ENCODE measurements around the gene S1PR2. TPM values are rescaled to one million over a fixed set of nuclear protein-coding genes. Genes with fewer than 3 reads are reported as not detected.
"Not testable (repeated sequence)": the region's sequence is repeated elsewhere in the genome, so short reads cannot be mapped to it uniquely, and the experiment has no call there.

The S1PR2 gene
- total and polyA plus RNA-seq, 5 donors from 2014 or later: 2.9 to 20.9 (median 3.5) TPM

DNA sequence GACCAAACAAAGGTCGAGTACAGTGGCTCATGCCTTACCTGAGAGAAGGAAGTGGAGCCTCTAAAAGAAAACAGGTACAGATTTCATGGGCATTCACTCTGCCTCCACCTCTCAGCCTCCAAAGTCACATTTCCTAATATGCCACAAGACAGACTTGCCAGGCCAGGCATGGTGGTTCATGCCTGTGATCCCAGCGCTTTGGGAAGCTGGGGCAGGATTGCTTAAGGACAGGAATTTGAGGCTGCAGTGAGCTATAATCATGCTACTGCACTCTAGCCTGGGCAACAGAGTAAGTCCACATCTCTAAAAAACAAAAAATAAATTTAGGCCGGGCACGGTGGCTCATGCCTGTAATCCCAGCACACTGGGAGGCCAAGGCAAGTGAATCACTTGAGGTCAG, 25.5 kb downstream of the S1PR2 start:
- H3K4me1 ChIP-seq (ENCODE audit: control insufficient read depth, insufficient read depth, low read length, poor library complexity, severe bottlenecking): no peaks in the 10 kb centered on the region
- Mint-ChIP-seq H3K4me1 (no peaks in the 10 kb centered on the region), H3K27ac (no peak overlapping the region), H3K27me3 (no peaks in the 10 kb centered on the region), H3K4me3 (no peak overlapping the region), H3K9me3 (peaks cover 0 to 5% (median 0%) of the 10 kb centered on the region in 7 donors), H3K36me3 (peaks cover 5% of the 10 kb centered on the region)
- no peaks in the 10 kb centered on the region for H3K36me3 ChIP-seq (ENCODE audit: control insufficient read depth, insufficient read depth, low read length)
- DNase-seq: no peak
- no peak overlapping the region for H3K27ac ChIP-seq (ENCODE audit: insufficient read depth, low read length, poor library complexity, severe bottlenecking)
- no peaks in the 10 kb centered on the region for H3K9me3 ChIP-seq (ENCODE audit: control insufficient read depth in 2 of 2, low read length in 2 of 2)
- no peak overlapping the region for H3K4me3 ChIP-seq (ENCODE audit: low read depth, low read length)
- no peaks in the 10 kb centered on the region for H3K27me3 ChIP-seq (ENCODE audit: control insufficient read depth, insufficient read depth, low read length)
- no peak for ATAC-seq (ENCODE audit: low read depth in 2 of 2)

DNA sequence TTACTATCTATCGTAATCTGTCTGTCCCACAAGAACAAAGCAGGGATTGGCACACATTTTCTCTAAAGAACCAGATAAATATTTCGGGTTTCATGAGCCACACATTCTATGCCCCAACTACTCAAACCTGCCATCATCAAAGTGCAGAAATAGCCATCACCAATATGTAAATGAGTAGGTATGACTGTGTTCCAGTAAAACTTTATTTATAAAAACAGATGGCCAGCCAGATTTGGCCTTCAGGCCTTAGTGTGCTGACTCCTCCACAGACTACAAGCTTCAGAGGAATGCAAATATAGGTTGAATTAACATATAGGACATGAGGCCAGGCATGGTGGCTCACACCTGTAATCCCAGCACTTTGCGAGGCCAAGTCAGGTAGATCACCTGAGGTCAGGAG, 27.4 kb downstream of the S1PR2 start:
- Histone ChIP-seq H3K27me3 (ENCODE audit: control insufficient read depth, insufficient read depth, low read length) (no peaks in the 10 kb centered on the region), H3K4me3 (ENCODE audit: low read depth, low read length) (no peak overlapping the region), H3K27ac (ENCODE audit: insufficient read depth, low read length, poor library complexity, severe bottlenecking) (no peak overlapping the region), H3K9me3 (ENCODE audit: control insufficient read depth in 2 of 2, low read length in 2 of 2) (no peaks in the 10 kb centered on the region), H3K36me3 (ENCODE audit: control insufficient read depth, insufficient read depth, low read length) (no peaks in the 10 kb centered on the region), H3K4me1 (ENCODE audit: control insufficient read depth, insufficient read depth, low read length, poor library complexity, severe bottlenecking) (no peaks in the 10 kb centered on the region)
- H3K27ac Mint-ChIP-seq: peak overlapping the region in 1 of 3 donors; percentile 20
- H3K4me3 Mint-ChIP-seq: no peak overlapping the region
- no peak for ATAC-seq (ENCODE audit: low read depth in 2 of 2)
- DNase-seq: no peak
- peaks cover 0 to 5% (median 0%) of the 10 kb centered on the region in 7 donors for H3K9me3 Mint-ChIP-seq
- peaks cover 3 to 6% (median 5%) of the 10 kb centered on the region in 4 donors for H3K4me1 Mint-ChIP-seq
- no peaks in the 10 kb centered on the region for H3K27me3 Mint-ChIP-seq
- peaks cover 5% of the 10 kb centered on the region for H3K36me3 Mint-ChIP-seq

DNA sequence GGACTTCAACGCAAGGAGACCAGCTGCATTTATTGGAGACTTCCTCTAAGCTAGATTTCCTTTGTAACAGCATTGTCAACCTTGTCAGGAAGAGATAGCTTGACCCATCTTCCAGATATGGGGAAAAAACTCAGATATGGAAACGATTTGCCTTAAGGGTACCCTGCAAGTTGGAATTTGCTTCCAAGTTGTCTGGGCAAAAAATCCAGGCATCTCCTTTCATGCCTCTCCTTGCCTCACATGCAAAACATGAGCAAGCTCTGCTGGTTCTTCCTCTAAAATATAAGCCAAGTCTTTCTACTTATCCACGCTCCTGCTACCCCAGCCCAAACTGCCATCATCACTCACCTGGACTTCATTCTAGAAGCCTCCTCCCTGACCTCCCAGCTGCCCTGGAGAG, 30.0 kb downstream of the S1PR2 start:
- H3K27me3 Mint-ChIP-seq: no peaks in the 10 kb centered on the region
- ATAC-seq (ENCODE audit: low read depth in 2 of 2) (no peak), DNase-seq (no peak)
- H3K27ac Mint-ChIP-seq: no peak overlapping the region
- H3K4me1 Mint-ChIP-seq: peaks cover 3 to 13% (median 9%) of the 10 kb centered on the region in 4 donors
- no peaks in the 10 kb centered on the region for H3K9me3 Mint-ChIP-seq
- no peaks in the 10 kb centered on the region for H3K9me3 ChIP-seq (ENCODE audit: control insufficient read depth in 2 of 2, low read length in 2 of 2)
- no peaks in the 10 kb centered on the region for H3K4me1 ChIP-seq (ENCODE audit: control insufficient read depth, insufficient read depth, low read length, poor library complexity, severe bottlenecking)
- no peaks in the 10 kb centered on the region for H3K36me3 Mint-ChIP-seq
- H3K4me3 ChIP-seq (ENCODE audit: low read depth, low read length): no peak overlapping the region
- H3K36me3 ChIP-seq (ENCODE audit: control insufficient read depth, insufficient read depth, low read length): no peaks in the 10 kb centered on the region
- no peaks in the 10 kb centered on the region for H3K27me3 ChIP-seq (ENCODE audit: control insufficient read depth, insufficient read depth, low read length)
- H3K27ac ChIP-seq (ENCODE audit: insufficient read depth, low read length, poor library complexity, severe bottlenecking): no peak overlapping the region
- peak overlapping the region in 1 of 4 donors; percentile 38 for H3K4me3 Mint-ChIP-seq

DNA sequence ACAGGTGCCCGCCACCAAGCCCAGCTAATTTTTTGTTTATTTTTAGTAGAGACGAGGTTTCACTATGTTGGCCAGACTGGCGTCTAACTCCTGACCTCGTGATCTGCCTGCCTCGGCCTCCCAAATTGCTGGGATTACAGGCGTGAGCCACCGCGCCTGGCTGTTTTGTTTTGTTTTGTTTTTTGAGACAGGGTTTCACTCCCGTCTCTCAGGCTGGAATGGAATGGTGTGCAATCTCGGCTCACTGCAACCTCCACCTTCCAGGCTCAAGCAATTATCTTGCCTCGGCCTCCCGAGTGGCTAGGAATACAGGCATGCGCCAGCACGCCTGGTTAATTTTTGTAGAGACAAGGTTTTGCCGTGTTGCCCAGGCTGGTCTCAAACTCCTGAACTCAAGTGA, 31.0 kb downstream of the S1PR2 start:
- not testable (repeated sequence) for H3K4me3 Mint-ChIP-seq; H3K27ac ChIP-seq (ENCODE audit: insufficient read depth, low read length, poor library complexity, severe bottlenecking); H3K27ac Mint-ChIP-seq; DNase-seq; H3K27me3 Mint-ChIP-seq; H3K9me3 ChIP-seq (ENCODE audit: control insufficient read depth in 2 of 2, low read length in 2 of 2); H3K36me3 ChIP-seq (ENCODE audit: control insufficient read depth, insufficient read depth, low read length); H3K4me3 ChIP-seq (ENCODE audit: low read depth, low read length); H3K27me3 ChIP-seq (ENCODE audit: control insufficient read depth, insufficient read depth, low read length); H3K9me3 Mint-ChIP-seq; ATAC-seq (ENCODE audit: low read depth in 2 of 2); H3K4me1 ChIP-seq (ENCODE audit: control insufficient read depth, insufficient read depth, low read length, poor library complexity, severe bottlenecking); H3K36me3 Mint-ChIP-seq
- peaks cover 3 to 17% (median 13%) of the 10 kb centered on the region in 4 donors for H3K4me1 Mint-ChIP-seq

DNA sequence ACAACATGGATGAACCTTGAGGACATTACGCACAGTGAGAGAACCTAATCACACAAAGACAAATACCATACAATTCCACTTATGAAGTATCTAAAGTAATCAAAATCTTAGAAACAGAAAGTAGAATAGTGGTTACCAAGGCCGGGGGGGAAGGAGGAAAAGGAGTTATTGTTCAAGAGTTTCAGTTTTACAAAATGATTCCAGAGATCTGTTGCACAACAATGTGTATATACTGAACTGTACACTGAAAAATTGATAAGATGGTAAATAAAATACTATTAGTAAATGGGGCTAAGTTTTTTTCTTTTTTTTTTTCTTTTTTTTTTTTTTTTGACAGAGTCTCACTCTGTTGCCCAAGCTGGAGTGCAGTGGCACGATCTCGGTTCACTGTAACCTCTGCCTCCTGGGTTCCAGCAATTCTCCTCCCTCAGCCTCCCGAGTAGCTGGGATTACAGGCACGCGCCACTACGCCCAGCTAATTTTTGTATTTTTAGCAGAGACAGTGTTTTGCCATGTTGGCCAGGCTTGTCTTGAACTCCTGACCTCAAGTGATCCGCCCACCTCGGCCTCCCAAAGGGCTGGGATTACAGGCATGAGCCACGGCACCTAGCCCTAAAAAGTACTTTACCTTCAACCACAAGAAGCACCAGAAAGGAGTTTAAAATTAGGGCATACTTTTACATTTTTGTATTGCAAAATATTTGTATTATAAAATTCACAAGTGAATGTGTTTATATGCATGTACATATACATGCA, 32.1 kb downstream of the S1PR2 start:
- H3K4me3 ChIP-seq (ENCODE audit: low read depth, low read length): peak overlapping the region; percentile 71
- not testable (repeated sequence) for H3K4me1 ChIP-seq (ENCODE audit: control insufficient read depth, insufficient read depth, low read length, poor library complexity, severe bottlenecking); H3K27me3 ChIP-seq (ENCODE audit: control insufficient read depth, insufficient read depth, low read length); H3K36me3 Mint-ChIP-seq; H3K36me3 ChIP-seq (ENCODE audit: control insufficient read depth, insufficient read depth, low read length); H3K27me3 Mint-ChIP-seq; H3K9me3 Mint-ChIP-seq; H3K27ac ChIP-seq (ENCODE audit: insufficient read depth, low read length, poor library complexity, severe bottlenecking); ATAC-seq (ENCODE audit: low read depth in 2 of 2); H3K9me3 ChIP-seq (ENCODE audit: control insufficient read depth in 2 of 2, low read length in 2 of 2)
- Mint-ChIP-seq H3K27ac (peak overlapping the region in 2 of 3 donors; percentile 22 to 78), H3K4me1 (peaks cover 3 to 22% (median 16%) of the 10 kb centered on the region in 4 donors), H3K4me3 (peak overlapping the region; percentile 1 to 69 (median 44))
- peak in 2 of 3 donors; percentile 21 to 68 for DNase-seq

DNA sequence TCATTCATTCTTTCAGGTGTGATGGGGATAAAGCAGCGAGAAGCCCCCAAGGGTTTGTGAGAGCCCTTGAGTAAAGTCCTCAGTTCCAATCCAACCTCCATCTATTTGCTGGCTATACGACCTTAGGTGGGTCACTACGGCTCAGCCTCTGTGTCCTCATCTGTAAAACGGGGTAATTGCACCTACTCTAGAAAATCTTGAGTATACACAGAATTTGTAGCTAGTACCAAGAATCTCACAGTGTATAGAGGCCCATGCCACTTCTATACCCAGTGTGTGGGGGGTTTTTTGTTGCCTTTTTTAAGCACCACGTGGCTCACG, 36.0 kb downstream of the S1PR2 start:
- Mint-ChIP-seq H3K4me3 (peak overlapping the region; percentile 86 to 96 (median 94)), H3K36me3 (no peaks in the 10 kb centered on the region), H3K9me3 (no peaks in the 10 kb centered on the region), H3K27me3 (no peaks in the 10 kb centered on the region), H3K4me1 (peaks cover 11 to 51% (median 25%) of the 10 kb centered on the region in 4 donors), H3K27ac (peak overlapping the region; percentile 84 to 95 (median 87))
- Histone ChIP-seq H3K36me3 (ENCODE audit: control insufficient read depth, insufficient read depth, low read length) (peaks cover 2% of the 10 kb centered on the region), H3K4me3 (ENCODE audit: low read depth, low read length) (peak overlapping the region; percentile 75), H3K27ac (ENCODE audit: insufficient read depth, low read length, poor library complexity, severe bottlenecking) (peak overlapping the region; percentile 82), H3K4me1 (ENCODE audit: control insufficient read depth, insufficient read depth, low read length, poor library complexity, severe bottlenecking) (peaks cover 36% of the 10 kb centered on the region), H3K9me3 (ENCODE audit: control insufficient read depth in 2 of 2, low read length in 2 of 2) (no peaks in the 10 kb centered on the region), H3K27me3 (ENCODE audit: control insufficient read depth, insufficient read depth, low read length) (no peaks in the 10 kb centered on the region)
- DNase-seq (no peak), ATAC-seq (ENCODE audit: low read depth in 2 of 2) (no peak)

DNA sequence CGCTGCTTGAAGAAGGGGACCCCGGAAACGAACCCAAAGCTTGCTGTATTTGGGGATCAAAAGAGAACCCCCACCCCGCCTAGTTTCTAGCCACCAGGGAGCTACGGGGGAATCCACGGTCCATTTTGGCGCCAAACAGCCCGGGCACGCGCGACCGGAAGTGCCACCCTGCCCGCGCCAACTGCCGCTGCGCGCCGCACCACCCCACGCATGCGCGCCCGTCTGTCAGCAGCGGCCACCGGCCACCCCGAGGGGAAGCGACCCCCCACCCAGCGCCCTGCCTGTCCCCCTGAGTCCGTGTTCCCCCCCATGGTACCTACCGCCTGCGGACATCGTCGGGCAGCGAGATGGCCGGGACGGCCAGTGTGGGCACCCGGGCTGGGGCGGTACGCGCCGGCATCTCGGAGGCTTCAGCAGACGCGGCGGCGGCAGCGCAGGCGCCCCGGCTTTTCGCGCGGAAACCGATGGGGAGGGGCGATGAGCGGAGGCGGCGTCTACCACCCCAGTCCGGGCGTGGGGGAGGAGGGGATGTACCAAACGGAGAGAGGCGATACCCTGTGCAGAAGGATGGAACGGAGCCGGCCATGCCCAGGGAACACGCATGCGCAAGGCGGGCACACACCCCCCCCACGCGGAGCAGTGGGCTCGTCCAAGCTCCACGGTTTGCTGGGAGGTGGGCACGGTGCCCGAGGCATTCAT, 36.5 kb downstream of the S1PR2 start, which contains the start of gene DNMT1:
Gene DNMT1, minus strand, starts transcription at position 454 of the 699 bp plus-strand sequence. Its CDS starts 54 bp downstream, at position 400.
- Histone ChIP-seq H3K4me1 (ENCODE audit: control insufficient read depth, insufficient read depth, low read length, poor library complexity, severe bottlenecking) (peaks cover 40% of the 10 kb centered on the region), H3K27ac (ENCODE audit: insufficient read depth, low read length, poor library complexity, severe bottlenecking) (peak within 1 kb of the TSS; percentile 82), H3K9me3 (ENCODE audit: control insufficient read depth in 2 of 2, low read length in 2 of 2) (no peaks in the 10 kb centered on the region), H3K27me3 (ENCODE audit: control insufficient read depth, insufficient read depth, low read length) (no peaks in the 10 kb centered on the region), H3K36me3 (ENCODE audit: control insufficient read depth, insufficient read depth, low read length) (peaks cover 3% of the 10 kb centered on the region), H3K4me3 (ENCODE audit: low read depth, low read length) (peak within 1 kb of the TSS; percentile 90)
- DNase-seq: peak; percentile 88 to 98 (median 94)
- H3K27me3 Mint-ChIP-seq: no peaks in the 10 kb centered on the region
- H3K9me3 Mint-ChIP-seq: no peaks in the 10 kb centered on the region
- H3K4me1 Mint-ChIP-seq: peaks cover 11 to 56% (median 27%) of the 10 kb centered on the region in 4 donors
- H3K27ac Mint-ChIP-seq: peak within 1 kb of the TSS; percentile 94 to 95 (median 94)
- ATAC-seq (ENCODE audit: low read depth in 2 of 2): peak; percentile 95
- H3K36me3 Mint-ChIP-seq: peaks cover 5% of the 10 kb centered on the region
- peak within 1 kb of the TSS; percentile 86 to 96 (median 94) for H3K4me3 Mint-ChIP-seq

Data from CD4-positive, CD25-positive, alpha-beta regulatory T cell (primary cell).